VCaP (cell line): ENCODE results near the gene CALML3.

Experiments
- H3K27ac ChIP-seq: fragments of 450-650 bp; 2 replicates; pipeline ENCODE4 v1.5.1; 2017
- CTCF ChIP-seq: fragments of 450-650 bp; conservative IDR thresholded peaks from 2 replicates; pipeline ENCODE4 v1.5.1; 2017; ENCODE audit warnings: mild to moderate bottlenecking, moderate library complexity

Gene CALML3

GRCh38 chr10:5480162-5480941 lies 44.4 kb upstream of the CALML3 start:
- no peak overlapping the region for H3K27ac ChIP-seq
- no peak for TF ChIP-seq CTCF

- no peak for TF ChIP-seq CTCF
- H3K27ac ChIP-seq, result no peak overlapping the region
Observed at GRCh38 chr10:5481121-5481520, 43.6 kb upstream of the CALML3 start.

GRCh38 chr10:5482016-5482415 lies 42.7 kb upstream of the CALML3 start:
- TF ChIP-seq CTCF, result no peak
- no peak overlapping the region for H3K27ac ChIP-seq

GRCh38 chr10:5484205-5484604 lies 40.6 kb upstream of the CALML3 start:
- H3K27ac ChIP-seq, result no peak overlapping the region
- TF ChIP-seq CTCF, result no peak

- H3K27ac ChIP-seq, result no peak overlapping the region
- TF ChIP-seq CTCF, result no peak
Observed at GRCh38 chr10:5485290-5485689, 39.5 kb upstream of the CALML3 start.

- no peak overlapping the region for H3K27ac ChIP-seq
- TF ChIP-seq CTCF, result no peak
Observed at GRCh38 chr10:5485948-5486852, 38.6 kb upstream of the CALML3 start.

- no peak for TF ChIP-seq CTCF
- no peak overlapping the region for H3K27ac ChIP-seq
Observed at GRCh38 chr10:5486853-5487235, 37.9 kb upstream of the CALML3 start.
